GM12874 (cell line): ENCODE results near the gene TLCD3A.

Source experiments
- TF ChIP-seq, protein P1 (sequence below): IDR thresholded peaks from 2 replicates; pipeline ENCODE4 v1.5.1; 2011; ENCODE audit warnings: low read depth, mild to moderate bottlenecking, control low read depth, low read length, moderate library complexity; ENCODE audit not compliant: insufficient read depth

Gene TLCD3A

DNA sequence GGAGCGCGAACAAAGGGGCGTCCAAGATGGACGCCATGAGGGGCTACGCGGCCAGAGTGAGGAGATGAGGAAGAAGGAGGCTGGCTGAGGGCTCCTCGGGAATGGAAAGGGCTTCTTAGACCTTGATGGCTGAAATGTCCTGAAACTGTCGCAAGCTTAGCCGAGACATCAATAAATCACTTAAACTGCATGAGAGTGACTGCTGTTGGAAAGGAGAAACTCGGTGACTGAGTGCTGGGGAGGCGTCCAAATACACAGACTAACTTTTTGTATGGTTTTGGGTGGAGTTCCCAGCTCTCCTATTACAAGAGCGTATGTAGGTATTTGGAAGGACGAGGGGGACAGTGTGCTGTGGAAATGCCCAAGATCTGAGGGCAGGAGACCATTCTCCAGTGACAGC is 21.0 kb downstream of the TLCD3A start:
- TF ChIP-seq, protein P1, sequence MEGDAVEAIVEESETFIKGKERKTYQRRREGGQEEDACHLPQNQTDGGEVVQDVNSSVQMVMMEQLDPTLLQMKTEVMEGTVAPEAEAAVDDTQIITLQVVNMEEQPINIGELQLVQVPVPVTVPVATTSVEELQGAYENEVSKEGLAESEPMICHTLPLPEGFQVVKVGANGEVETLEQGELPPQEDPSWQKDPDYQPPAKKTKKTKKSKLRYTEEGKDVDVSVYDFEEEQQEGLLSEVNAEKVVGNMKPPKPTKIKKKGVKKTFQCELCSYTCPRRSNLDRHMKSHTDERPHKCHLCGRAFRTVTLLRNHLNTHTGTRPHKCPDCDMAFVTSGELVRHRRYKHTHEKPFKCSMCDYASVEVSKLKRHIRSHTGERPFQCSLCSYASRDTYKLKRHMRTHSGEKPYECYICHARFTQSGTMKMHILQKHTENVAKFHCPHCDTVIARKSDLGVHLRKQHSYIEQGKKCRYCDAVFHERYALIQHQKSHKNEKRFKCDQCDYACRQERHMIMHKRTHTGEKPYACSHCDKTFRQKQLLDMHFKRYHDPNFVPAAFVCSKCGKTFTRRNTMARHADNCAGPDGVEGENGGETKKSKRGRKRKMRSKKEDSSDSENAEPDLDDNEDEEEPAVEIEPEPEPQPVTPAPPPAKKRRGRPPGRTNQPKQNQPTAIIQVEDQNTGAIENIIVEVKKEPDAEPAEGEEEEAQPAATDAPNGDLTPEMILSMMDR: no peak

DNA sequence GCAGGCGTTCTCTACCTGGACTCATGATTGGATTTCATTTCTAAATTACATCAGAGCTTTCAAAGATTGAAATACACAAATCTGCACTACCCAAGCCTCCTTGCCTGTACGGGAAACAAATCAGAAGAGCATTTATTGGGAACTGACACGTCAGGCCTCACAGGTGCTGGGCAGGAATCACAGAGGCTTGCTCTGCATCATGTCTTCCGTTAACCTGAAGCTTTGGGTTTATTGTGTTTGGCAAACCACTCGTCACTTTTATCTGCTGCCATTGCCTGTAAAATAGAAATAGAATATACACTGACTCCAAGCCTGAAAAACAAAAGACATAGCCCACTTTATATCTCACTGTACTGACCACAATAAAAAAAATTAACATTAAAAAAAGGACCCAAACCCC is 27.6 kb downstream of the TLCD3A start:
- TF ChIP-seq, protein P1: no peak

DNA sequence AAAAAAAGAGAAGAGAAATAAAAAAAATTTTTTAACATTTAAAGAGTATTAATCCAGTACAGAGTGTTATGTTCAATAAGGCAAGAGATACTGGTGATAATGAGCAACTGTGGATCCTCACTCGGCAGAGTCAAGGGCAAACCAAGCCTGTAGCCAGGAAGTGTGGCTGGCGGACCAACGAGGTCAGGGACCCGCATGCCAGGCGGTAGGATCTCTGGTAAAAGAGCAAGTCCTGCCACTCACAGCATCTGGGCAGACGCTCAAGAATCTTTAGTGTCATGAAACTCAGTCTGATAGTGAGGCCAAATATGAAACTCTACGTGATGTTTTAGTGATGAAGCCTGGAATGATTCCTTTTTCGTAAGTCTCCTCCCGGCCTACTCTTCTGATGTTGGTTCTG is 28.0 kb downstream of the TLCD3A start:
- TF ChIP-seq, protein P1: no peak

DNA sequence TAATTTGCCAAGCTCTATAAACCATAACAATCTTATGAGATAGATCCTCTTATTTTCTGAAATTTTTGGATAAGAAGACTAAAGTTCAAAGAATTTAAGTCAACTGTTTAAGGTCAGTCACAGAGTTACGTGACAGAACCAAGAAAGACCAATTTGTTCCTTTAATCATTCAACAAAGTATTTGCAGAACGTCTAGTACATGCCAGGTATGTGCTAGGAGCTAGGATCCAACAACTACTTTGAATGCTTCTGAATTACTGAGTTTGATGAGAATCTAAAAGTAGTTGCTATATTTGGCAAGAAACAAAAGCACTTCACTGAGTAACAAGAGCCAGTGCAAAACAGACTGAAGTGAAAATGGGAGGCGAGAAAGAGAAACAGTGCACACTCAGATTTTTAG is 34.7 kb downstream of the TLCD3A start:
- TF ChIP-seq, protein P1: no peak

DNA sequence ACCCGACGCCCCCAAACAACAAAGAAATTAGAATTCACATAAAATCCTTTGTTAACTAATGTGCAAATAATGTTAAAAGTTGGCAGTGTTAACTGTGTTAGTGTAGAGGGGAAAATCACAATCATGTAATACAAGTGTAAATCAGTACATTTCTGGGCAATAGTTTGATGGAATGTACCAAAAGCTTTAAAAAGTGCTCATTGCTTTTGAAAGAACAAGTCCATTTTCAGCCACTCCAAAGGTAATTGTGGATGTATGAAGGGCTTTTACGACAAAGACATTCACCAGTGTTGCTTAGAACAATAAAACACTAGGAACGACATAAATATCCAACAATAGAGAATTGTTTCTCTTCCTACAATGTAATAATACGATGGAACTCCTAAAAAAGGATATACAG is 40.6 kb downstream of the TLCD3A start:
- TF ChIP-seq, protein P1: no peak

DNA sequence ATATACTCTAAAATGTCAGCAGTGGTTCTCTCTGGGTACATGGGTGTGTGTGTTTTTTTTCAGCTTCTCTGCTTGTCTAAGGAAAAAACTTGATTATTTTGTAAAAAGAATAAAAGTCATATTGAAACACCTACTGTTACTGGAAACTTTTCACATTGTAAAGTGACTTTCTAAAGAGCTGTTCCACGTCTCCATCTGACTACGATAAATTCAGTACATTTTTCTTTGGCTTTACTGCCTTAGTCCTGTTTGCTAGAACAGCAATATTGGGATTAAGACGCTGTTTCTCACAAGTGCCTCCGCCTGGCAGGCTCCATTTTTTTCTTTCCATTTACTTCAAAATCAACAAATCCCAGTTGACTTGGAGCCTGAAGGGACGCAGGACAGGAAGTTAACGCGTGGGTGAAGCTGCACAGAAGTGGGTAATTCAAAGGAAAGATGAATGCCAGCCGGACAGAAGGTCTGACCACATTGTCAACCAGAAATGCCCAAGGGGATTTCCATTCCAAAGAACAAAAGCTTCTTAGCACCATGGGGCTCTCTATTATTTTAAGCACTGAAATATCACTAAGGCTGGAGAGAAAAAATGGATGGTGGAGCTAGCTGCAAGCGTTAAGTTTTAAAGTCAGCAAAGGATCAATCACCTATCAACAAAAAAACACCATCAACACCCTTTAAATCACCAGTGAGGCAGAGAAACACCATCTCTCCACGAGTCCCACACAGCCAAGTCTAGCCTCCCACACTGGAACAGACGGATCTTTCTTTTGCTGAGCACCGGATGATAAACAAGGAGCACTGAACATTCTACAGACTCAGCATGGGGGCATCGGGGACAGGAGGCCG is 41.3 kb downstream of the TLCD3A start:
- TF ChIP-seq, protein P1: no peak

DNA sequence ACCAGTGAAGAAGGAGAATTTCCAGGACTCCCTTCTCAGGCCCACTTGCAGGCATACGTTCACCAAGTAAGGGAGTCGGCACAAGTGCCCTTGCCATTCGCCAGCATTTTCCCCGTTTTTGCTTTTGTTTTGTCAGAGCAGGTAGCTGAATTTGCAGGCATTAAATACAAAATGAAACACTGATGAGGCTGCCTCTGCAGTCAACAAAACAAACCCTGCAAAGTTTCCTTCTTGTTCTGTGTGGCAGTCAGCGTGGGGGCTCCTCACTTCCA is 41.9 kb downstream of the TLCD3A start:
- TF ChIP-seq, protein P1: no peak
